Transverse colon (tissue), 4 donors: ENCODE results near the gene IL17RB. TPM values are rescaled to one million over a fixed set of nuclear protein-coding genes. Genes with fewer than 3 reads are reported as not detected.

Experiments
- DNase-seq: peaks from one replicate; pipeline ENCODE4 v3.0.0-alpha.2; 2019
- H3K27ac ChIP-seq, 4 donors: fragments of 200-600 bp; sonication (generic); 2 replicates each; pipeline ENCODE4 v1.5.1; 2016 to 2018; ENCODE audit warnings: inconsistent platforms in 4 of 4
- H3K27me3 ChIP-seq: fragments of 200-600 bp; sonication (generic); 2 replicates; pipeline ENCODE4 v1.5.1; 2017; ENCODE audit warnings: inconsistent platforms
- H3K36me3 ChIP-seq, 4 donors: fragments of 200-600 bp; sonication (generic); 2 replicates each; pipeline ENCODE4 v1.5.1; 2017 to 2019; ENCODE audit warnings: inconsistent platforms in 4 of 4
- H3K4me1 ChIP-seq, 4 donors: fragments of 200-600 bp; sonication (generic); 2 replicates each; pipeline ENCODE4 v1.5.1; 2017 to 2020; ENCODE audit warnings: inconsistent platforms in 4 of 4
- H3K4me3 ChIP-seq, 4 donors: fragments of 200-600 bp; sonication (generic); 1 replicate in 1 of 4; 2 replicates in 3 of 4; pipeline versions ENCODE4 v1.5.1 to v1.6.1; 2017 to 2019; ENCODE audit warnings: inconsistent platforms in 4 of 4
- H3K9me3 ChIP-seq, 2 donors: fragments of 200-600 bp; sonication (generic); 2 replicates each; pipeline ENCODE4 v1.5.1; 2017 to 2019; ENCODE audit warnings: inconsistent platforms in 2 of 2
- CTCF ChIP-seq, 5 experiments: fragments of 200-600 bp in 3 of 5; fragments of 450-650 bp in 2 of 5; sonication (generic) in 3 of 5; IDR thresholded peaks; 1 replicate in 2 of 5; 2 replicates in 3 of 5; pipeline ENCODE4 v1.5.1; 2016 to 2017; ENCODE audit warnings: antibody characterized with exemption in 5 of 5, inconsistent platforms in 3 of 5, mild to moderate bottlenecking in 2 of 5, moderate library complexity in 1 of 5
- EP300 ChIP-seq: sonication (generic); formaldehyde crosslinking; IDR thresholded peaks from one replicate; pipeline ENCODE4 v1.6.1; 2017; ENCODE audit warnings: antibody characterized with exemption, low read depth
- POLR2A ChIP-seq: fragments of 450-650 bp; IDR thresholded peaks from one replicate; pipeline ENCODE4 v1.6.1; 2016; ENCODE audit warnings: antibody characterized with exemption, mild to moderate bottlenecking, moderate library complexity
- POLR2AphosphoS5 ChIP-seq, 3 donors: sonication (generic); formaldehyde crosslinking; IDR thresholded peaks; one replicate each; pipeline ENCODE4 v1.6.1; 2016; ENCODE audit warnings: antibody characterized with exemption in 3 of 3
- WGBS, 2 donors: methylation state at CpG; one replicate each; pipeline ENCODE4 v1.1.5; 2018; ENCODE audit warnings: low coverage in 1 of 2; 5-methylcytosine and 5-hydroxymethylcytosine counted together
- in situ Hi-C, 4 donors: fragments of 200-750 bp; cut with MboI; loops; one replicate each; pipeline versions ENCODE4 v1.15.0 to v1.15.1; 2017; ENCODE audit warnings: low sequenced_read_pairs in 3 of 4, low pct_ligation_motif_present in 1 of 4, low pct_unique_long_range_greater_than_20kb in 1 of 4
- intact Hi-C: fragments of 100-400 bp; cut with DNase I; formaldehyde crosslinking; loops from one replicate; pipeline ENCODE4 v1.15.1; 2023; ENCODE audit warnings: low total_unique reads
- total RNA-seq, 4 donors: library from RNA; depleted of rRNA; stranded (reverse); fragments of >200 nt; gene quantifications; one replicate each; pipeline ENCODE4 v1.1.0, GENCODE V29; 2016

IL17RB gene
- total RNA-seq, 4 donors from 2014 or later = 26.0 to 36.5 (median 32.8) TPM; not detected in 1

GRCh38 chr3:53883008-53883407 lies 36.6 kb downstream of the IL17RB start:
- no peak for DNase-seq
- no peak overlapping the region for H3K27ac ChIP-seq
- no peaks in the 10 kb centered on the region for H3K9me3 ChIP-seq
- intact Hi-C loops = loop anchor here (10.0 kb wide), 1 partner anchor 628 kb away; the partner anchor contains the start of gene TKT
- in situ Hi-C loops = loop anchor here in 1 of 4 donors (25.0 kb wide), 1 partner anchor 546 kb away; the partner anchor contains the start of gene DCP1A
- H3K36me3 ChIP-seq = peaks cover 0 to 39% (median 12%) of the 10 kb centered on the region in 4 donors
- H3K4me1 ChIP-seq = peaks cover 5 to 14% (median 11%) of the 10 kb centered on the region in 4 donors
- H3K27me3 ChIP-seq = no peaks in the 10 kb centered on the region
- WGBS, 2 donors = 88 to 89% methylated on average over 4 of the region's 4 CpGs
- no peak for TF ChIP-seq EP300
- no peak for TF ChIP-seq POLR2A
- no peak for TF ChIP-seq CTCF (IDR thresholded peaks at IDR 0.05)
- TF ChIP-seq POLR2AphosphoS5 (IDR thresholded peaks at IDR 0.05) = no peak
- no peak overlapping the region for H3K4me3 ChIP-seq

- Histone ChIP-seq H3K27ac (no peak overlapping the region), H3K4me1 (peaks cover 9 to 23% (median 11%) of the 10 kb centered on the region in 4 donors), H3K4me3 (no peak overlapping the region), H3K36me3 (peaks cover 0 to 24% (median 6%) of the 10 kb centered on the region in 4 donors), H3K27me3 (no peaks in the 10 kb centered on the region), H3K9me3 (no peaks in the 10 kb centered on the region)
- DNase-seq = no peak
- 92 to 96% methylated on average over 8 to 11 of the region's 11 CpGs for WGBS, 2 donors
- in situ Hi-C loops = loop anchor here in 1 of 4 donors (25.0 kb wide), 1 partner anchor 547 kb away; the partner anchor contains the start of gene DCP1A
- TF ChIP-seq EP300 (no peak), POLR2A (no peak), CTCF (IDR thresholded peaks at IDR 0.05) (no peak), POLR2AphosphoS5 (IDR thresholded peaks at IDR 0.05) (no peak)
- intact Hi-C loops = loop anchor here (10.0 kb wide), 1 partner anchor 630 kb away; the partner anchor contains the start of gene TKT
Measured at GRCh38 chr3:53884623-53885022, 38.3 kb downstream of the IL17RB start.

GRCh38 chr3:53885239-53885638 lies 38.9 kb downstream of the IL17RB start:
- in situ Hi-C loops = loop anchor here in 1 of 4 donors (25.0 kb wide), 1 partner anchor 548 kb away; the partner anchor contains the start of gene DCP1A
- Histone ChIP-seq H3K36me3 (peaks cover 0 to 22% (median 5%) of the 10 kb centered on the region in 4 donors), H3K4me1 (peaks cover 14 to 28% (median 16%) of the 10 kb centered on the region in 4 donors), H3K27me3 (no peaks in the 10 kb centered on the region), H3K4me3 (no peak overlapping the region), H3K27ac (no peak overlapping the region), H3K9me3 (no peaks in the 10 kb centered on the region)
- TF ChIP-seq POLR2A (no peak), CTCF (IDR thresholded peaks at IDR 0.05) (no peak), POLR2AphosphoS5 (IDR thresholded peaks at IDR 0.05) (no peak), EP300 (no peak)
- 82 to 87% methylated on average over 3 of the region's 3 CpGs for WGBS, 2 donors
- DNase-seq = no peak
- intact Hi-C loops = loop anchor here (10.0 kb wide), 1 partner anchor 630 kb away; the partner anchor contains the start of gene TKT

GRCh38 chr3:53887446-53887845 lies 41.1 kb downstream of the IL17RB start:
- no peaks in the 10 kb centered on the region for H3K9me3 ChIP-seq
- intact Hi-C loops (loop anchor here (10.0 kb wide), 1 partner anchor 633 kb away; the partner anchor contains the start of gene TKT), in situ Hi-C loops (loop anchor here in 1 of 4 donors (25.0 kb wide), 1 partner anchor 550 kb away; the partner anchor contains the start of gene DCP1A)
- H3K4me3 ChIP-seq = no peak overlapping the region
- no peak for DNase-seq
- peaks cover 0 to 22% (median 5%) of the 10 kb centered on the region in 4 donors for H3K36me3 ChIP-seq
- peaks cover 14 to 27% (median 17%) of the 10 kb centered on the region in 4 donors for H3K4me1 ChIP-seq
- no peaks in the 10 kb centered on the region for H3K27me3 ChIP-seq
- TF ChIP-seq POLR2A (no peak), POLR2AphosphoS5 (IDR thresholded peaks at IDR 0.05) (no peak), CTCF (IDR thresholded peaks at IDR 0.05) (no peak), EP300 (no peak)
- H3K27ac ChIP-seq = no peak overlapping the region
